ENCODE measurements around the gene SERPINB1.
A peak's percentile ranks its signal among the peaks of the same experiment; 100 is the strongest.

The SERPINB1 gene

DNA sequence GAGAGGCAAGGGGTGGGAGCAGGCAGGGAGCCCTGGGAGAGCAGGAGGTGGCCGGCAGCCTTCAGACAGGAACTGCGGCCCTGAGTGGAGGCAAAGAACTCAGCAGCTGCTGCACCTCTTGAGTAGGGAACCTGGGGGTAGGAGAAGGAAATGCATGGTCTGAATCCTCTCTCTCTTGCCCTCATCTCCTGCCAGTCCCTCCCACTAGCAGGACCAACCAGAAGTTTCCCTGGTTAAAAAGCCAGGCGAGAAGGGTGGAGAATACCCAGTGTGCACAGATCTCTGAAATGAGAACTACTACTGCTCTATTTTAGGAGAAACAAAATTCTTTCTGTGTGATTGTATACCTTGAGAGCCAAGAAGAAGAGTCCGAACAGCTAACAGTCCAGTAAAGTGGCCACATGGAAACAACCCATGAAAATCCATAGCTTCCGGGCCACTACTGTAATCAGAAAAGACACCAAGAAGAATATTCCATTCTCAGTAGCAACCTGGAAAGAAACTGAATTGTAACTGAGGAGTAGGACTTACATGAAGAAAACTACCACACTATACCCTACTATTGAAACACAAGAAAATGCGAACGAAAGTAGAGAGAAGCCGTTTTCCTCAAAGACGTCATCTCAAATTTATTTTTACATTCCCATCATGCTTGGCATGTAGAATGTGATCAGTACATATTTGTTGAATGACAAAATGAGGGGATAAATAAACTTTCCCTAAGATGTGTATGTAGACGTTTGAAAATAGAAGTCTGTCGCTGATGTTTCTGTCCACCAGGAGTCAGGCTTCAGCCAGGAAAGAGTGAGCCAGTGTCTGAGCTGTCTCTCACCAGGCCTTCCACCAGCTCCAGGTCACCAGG, 50.8 kb downstream of the SERPINB1 start:
- DNase-seq: peak; percentile 86

DNA sequence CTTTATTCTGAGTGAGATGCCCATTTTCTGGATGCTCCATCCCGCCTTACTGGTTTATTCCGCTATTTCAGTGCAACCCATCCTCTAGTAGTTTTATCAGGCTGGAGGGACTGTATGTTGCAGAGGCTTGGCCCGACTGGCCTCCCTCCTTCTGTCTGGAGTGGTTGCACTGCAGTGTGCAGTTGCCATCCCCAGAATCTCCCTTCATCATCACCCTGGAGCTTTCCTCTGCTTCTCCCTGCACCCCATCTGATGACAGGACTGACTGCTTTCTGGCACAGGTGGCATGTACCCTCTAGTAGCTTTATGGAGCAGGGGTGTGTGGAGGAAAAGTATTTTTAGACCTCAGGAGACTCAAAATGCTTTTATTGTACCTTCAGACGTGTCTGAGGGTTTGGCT, 55.4 kb downstream of the SERPINB1 start:
- no peak for DNase-seq

DNA sequence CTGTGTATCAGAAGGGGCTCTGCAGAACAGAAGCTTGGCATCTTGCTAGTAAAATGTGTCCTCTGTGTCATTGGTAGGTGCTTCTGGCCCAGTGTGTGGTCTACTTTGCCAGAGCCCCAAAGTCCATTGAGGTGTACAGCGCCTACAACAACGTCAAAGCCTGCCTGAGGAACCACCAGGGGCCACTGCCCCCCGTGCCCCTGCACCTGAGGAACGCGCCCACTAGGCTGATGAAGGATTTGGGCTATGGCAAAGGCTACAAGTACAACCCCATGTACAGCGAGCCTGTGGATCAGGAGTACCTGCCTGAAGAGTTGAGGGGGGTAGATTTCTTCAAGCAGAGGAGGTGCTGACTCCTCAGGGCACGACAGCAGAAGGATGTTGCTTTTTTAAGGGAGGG, 56.7 kb downstream of the SERPINB1 start:
- no peak for DNase-seq

DNA sequence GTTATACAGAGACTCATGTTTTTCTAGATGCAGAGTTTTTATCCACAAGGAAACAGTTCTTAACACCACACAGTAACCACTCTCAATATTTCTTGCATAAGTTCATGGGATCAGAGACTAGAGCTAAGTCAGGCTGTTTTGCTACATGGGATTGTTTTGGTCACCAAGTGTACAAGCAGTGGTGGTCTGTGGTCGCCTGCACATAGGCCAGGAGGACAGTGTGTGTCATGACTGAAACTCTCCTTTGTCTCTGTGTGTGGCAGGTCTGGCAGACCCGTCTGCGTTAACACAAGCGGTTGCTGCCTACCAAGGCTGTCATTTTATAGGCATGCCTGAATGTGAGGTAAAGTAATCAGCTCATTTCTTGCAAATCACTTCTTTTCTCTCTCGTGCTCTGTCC, 57.6 kb downstream of the SERPINB1 start:
- no peak for DNase-seq

DNA sequence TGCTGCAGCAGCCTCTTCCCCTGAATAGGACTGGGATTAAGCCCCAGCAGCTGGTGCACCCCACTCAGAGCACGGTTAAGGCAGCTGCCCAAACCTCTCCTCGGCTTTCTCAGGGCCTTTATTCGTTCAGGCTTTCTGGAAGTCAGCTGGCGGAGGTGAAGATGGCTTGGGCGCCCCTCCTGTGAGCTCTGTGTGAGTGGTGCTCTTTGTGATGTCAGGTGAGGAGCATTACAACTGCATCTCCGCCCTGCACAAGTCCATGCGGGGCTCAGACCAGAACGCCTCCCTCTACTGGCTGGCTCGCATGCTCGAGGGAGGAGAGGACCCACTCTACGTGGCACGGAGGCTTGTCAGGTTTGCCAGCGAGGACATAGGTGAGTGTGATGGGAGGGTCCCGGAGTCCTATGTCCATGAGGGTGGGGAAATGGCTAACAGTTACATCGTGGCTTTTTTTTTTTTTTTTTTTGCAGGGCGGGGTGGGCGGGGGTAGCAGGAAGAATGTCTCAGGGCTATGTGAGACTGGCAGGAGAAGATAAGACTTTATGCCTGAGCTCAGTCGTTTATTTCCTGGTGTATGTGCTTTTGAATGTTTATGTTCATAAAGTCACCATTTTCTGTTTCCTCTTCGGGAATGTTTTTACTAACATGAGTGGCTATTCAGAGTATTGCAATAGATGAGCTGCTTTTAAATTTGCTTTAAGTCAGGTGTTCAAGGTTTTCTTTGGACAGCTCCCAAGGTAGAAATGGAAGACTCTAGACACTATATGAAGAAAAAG, 58.3 kb downstream of the SERPINB1 start:
- peak; percentile 83 for DNase-seq

DNA sequence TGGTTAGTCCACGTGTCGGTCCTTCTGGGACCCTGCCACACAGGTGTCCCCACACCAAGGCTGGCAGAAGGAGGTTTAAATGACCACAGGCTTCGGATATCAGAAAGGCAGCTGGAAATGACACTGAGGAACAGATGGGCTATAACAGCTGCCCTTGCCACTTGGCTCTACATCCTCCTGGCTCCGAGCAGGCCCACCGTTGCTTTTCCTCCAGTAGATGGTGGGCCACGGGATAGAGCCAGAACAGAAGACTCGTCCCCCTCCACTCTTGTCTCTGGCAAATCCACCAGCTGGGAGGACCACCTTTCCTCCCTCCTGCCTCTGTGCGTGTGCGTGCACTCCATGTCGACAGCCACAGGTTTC, 58.9 kb downstream of the SERPINB1 start:
- no peak for DNase-seq

DNA sequence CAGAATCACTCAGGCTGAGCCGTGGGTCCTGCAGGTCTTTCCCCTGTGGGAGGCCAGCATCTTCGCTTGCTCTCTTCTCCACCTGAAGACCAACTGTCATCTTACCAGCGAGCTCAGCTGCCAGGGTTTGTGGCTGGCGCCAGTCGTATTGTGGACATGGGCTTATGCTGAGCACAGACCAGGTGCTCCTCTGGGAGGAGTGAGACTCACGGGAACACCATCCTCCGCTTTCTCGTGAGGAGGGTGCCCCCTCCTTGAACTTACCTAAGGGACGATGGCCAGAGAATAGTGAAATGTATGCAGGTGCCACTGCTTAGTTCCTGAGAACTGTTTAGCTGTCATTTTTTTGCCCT, 59.3 kb downstream of the SERPINB1 start:
- DNase-seq: no peak

All from OCI-M1 (cell line).